ENCODE data around the gene MFSD11.

The MFSD11 gene

GRCh38 chr17:76737676-76738467, at the start of gene MFSD11:
TSS of gene MFSD11 (plus strand) at chr17:76738119. CDS start at chr17:76738353, 234 bp downstream.
- H3K4me3 ChIP-seq (ENCODE audit: control insufficient read depth, low read depth, low read length) = peak within 1 kb of the TSS; percentile 81
- peak; percentile 90 for DNase-seq (ENCODE audit: low read depth)
- no peak for TF ChIP-seq CTCF (conservative IDR thresholded peaks at IDR 0.05; ENCODE audit: control insufficient read depth, insufficient read depth, low read depth, low read length)

- no peak overlapping the region for H3K4me3 ChIP-seq (ENCODE audit: control insufficient read depth, low read depth, low read length)
- no peak for TF ChIP-seq CTCF (conservative IDR thresholded peaks at IDR 0.05; ENCODE audit: control insufficient read depth, insufficient read depth, low read depth, low read length)
- DNase-seq (ENCODE audit: low read depth) = no peak
These were observed 49.7 kb upstream of the MFSD11 start for GRCh38 chr17:76688165-76688622.

- no peak for TF ChIP-seq CTCF (conservative IDR thresholded peaks at IDR 0.05; ENCODE audit: control insufficient read depth, insufficient read depth, low read depth, low read length)
- no peak overlapping the region for H3K4me3 ChIP-seq (ENCODE audit: control insufficient read depth, low read depth, low read length)
- DNase-seq (ENCODE audit: low read depth) = peak; percentile 84
These were observed 48.1 kb upstream of the MFSD11 start for GRCh38 chr17:76689859-76690258.

GRCh38 chr17:76690596-76691280, 47.2 kb upstream of the MFSD11 start:
- no peak overlapping the region for H3K4me3 ChIP-seq (ENCODE audit: control insufficient read depth, low read depth, low read length)
- peak; percentile 66 for DNase-seq (ENCODE audit: low read depth)
- no peak for TF ChIP-seq CTCF (conservative IDR thresholded peaks at IDR 0.05; ENCODE audit: control insufficient read depth, insufficient read depth, low read depth, low read length)

- TF ChIP-seq CTCF (conservative IDR thresholded peaks at IDR 0.05; ENCODE audit: control insufficient read depth, insufficient read depth, low read depth, low read length) = no peak
- DNase-seq (ENCODE audit: low read depth) = no peak
These were observed 46.3 kb upstream of the MFSD11 start for GRCh38 chr17:76691379-76692191.

GRCh38 chr17:76695059-76695831, 42.7 kb upstream of the MFSD11 start:
- no peak overlapping the region for H3K4me3 ChIP-seq (ENCODE audit: control insufficient read depth, low read depth, low read length)
- TF ChIP-seq CTCF (conservative IDR thresholded peaks at IDR 0.05; ENCODE audit: control insufficient read depth, insufficient read depth, low read depth, low read length) = no peak
- DNase-seq (ENCODE audit: low read depth) = no peak

More at GRCh38 chr17:76691379-76692191, 46.3 kb upstream of the MFSD11 start:
- H3K4me3 ChIP-seq (ENCODE audit: control insufficient read depth, low read depth, low read length) = no peak overlapping the region
